IPS DF 4.7 (cell line): Measurements from ENCODE around the gene CDH11.

Experiments used
- DNase-seq: peaks from one replicate; pipeline ENCODE4 v3.0.0-alpha.2; 2013; ENCODE audit warnings: low spot score; ENCODE audit errors: extremely low read depth

CDH11 gene, protein sequence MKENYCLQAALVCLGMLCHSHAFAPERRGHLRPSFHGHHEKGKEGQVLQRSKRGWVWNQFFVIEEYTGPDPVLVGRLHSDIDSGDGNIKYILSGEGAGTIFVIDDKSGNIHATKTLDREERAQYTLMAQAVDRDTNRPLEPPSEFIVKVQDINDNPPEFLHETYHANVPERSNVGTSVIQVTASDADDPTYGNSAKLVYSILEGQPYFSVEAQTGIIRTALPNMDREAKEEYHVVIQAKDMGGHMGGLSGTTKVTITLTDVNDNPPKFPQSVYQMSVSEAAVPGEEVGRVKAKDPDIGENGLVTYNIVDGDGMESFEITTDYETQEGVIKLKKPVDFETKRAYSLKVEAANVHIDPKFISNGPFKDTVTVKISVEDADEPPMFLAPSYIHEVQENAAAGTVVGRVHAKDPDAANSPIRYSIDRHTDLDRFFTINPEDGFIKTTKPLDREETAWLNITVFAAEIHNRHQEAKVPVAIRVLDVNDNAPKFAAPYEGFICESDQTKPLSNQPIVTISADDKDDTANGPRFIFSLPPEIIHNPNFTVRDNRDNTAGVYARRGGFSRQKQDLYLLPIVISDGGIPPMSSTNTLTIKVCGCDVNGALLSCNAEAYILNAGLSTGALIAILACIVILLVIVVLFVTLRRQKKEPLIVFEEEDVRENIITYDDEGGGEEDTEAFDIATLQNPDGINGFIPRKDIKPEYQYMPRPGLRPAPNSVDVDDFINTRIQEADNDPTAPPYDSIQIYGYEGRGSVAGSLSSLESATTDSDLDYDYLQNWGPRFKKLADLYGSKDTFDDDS

DNA sequence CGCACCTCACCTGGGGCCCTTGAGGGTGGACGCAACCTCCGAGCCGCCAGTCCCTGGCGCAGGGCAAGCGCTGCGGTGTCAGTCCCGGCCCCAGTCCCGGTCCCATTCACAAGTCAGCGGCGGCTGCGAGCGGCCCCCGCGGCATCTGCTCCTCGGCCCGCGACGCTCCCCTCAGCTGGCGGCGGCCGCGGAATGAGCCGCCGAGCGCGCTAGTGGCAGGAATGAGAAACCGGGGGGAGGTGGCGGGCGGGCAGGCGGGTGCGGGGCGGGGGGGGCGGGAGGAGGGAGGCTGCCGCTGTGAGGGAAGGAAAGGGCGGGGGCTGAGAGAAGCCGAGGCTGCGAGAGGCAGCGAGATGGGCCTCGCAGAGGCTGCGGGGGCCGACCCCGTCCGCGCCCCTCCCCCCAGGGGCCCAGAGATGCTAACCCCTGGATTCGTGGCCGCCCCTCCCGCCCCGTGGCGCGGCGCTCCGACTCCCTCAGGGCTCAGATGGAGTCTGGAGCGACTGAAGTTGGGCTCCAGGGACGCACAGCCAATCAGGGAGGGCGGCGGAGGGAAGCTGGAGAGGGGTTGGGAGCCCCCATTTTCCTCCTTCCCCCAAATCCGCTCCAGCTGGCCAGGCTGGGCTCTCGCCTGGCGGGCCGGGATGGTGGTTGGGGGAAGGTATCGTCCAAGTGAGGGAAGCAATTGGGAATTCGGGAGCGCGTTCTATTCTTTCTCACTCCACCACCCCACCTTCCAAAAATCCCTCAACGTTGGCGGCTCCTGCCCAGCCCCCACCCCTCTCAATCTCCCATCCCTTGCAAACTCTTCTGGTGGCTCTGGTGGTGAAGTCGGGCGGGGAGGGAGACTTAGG, at the start of gene CDH11:
Gene CDH11 (minus strand): TSS at position 194 of the 854 bp plus-strand sequence. CDS start 117,194 bp downstream, outside the sequence.
- DNase-seq = no peak

DNA sequence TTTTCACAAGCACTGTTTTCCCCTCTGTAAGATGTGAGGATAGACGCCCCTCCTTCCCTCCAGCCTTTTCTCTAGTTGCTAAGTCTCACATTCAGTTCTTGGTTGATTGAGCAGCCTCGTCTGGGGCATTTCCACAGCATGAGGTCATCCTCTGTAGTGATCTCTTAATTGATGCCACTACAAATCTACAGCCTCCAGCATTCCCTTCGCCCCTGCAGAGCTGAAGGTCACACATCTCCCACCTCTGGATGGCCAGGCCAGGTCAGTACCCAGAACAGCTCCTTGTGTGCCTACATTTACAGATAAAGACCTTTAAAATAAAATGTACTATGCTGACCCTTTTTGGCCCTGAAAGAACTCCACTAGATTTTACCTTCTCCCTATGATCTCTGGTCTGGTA, 32.5 kb upstream of the CDH11 start:
- peak; percentile 41 for DNase-seq

DNA sequence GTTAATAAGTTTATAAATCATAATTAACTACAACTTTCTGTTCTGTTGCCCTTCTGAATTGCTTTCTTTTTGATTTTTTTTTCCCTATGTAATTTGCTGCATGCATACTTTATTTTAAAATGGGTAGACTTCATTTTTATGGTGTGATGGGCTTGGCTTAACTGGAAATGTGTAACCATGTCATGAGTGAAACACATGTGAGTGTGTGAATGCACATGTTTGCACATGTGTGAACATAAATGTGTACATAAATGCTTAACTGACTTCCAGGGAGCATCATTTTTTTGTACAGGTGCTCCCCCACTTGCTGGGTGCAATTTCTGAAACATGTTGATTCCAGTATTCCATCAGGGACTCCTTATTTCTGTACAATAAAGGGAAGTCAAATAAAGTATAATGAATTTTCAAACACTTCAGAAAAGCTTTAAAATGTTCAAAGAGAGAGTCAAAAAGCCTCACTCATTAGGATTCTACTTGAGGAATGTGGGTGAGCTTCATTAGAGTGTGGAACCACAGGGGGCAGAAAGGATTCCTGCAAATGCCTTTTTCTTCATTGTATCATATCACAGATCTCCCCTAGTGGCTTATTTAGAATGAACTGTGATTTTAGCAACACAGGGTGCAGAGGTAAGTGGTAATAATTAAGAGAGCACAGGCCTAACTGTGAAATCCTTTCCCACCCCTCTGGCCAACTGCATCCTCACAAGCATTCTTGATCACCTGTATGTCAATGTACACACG, 31.7 kb upstream of the CDH11 start:
- DNase-seq = no peak

DNA sequence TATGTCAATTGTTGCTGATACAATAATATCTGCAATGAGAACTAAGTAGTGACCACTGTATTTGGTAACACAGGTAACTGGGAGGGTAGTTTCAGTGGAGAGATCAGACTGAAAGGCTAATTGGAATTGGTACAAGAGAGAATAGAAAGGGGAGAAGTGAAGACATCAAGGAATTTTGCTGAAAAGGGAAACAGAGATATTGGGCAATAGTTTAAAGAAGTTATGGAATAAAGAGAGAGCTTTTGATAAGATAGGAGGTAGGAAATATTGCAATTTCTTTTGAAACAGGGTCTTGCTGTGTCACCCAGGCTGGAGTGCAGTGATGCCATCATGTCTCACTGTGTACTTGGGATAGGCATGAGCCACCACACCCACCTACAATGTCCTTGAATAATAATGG, 26.9 kb upstream of the CDH11 start:
- no peak for DNase-seq

DNA sequence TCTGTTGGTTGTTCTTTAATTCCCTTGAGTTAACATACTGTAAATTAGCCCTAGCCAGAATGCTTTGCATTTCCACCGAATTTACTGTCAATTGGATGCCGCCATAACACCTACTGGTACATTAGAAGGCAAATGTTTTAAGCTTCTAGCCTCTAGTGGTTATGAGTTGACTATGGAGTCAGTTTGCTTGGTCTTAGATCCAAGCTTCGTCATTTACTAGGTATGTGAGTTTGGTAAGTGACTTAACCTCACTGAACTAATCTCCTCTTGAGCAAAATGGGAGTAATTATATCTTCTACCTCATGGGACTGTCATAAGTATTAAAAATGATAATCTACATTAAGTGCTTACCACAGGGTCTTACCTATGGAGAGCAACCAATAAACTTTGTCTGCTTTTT, 20.4 kb upstream of the CDH11 start:
- DNase-seq = no peak

DNA sequence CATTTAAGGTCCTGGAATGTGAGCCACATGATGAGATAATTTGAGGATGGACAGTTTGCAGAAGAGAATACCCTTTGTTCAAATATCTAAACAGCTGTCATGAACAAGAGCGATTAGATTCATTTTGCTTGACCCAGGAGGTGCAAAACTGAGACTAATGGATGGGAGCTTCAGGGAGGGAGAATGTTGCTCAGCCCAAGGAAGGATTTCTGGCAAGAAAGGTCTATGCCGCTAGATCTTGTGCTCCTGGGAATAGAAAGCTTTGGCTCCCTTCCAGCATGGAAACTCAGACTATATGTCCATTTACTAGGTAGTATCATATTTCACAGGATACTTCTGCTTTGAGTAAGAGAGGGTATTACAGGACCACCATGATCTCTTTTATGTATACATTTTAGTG, 14.8 kb upstream of the CDH11 start:
- DNase-seq = no peak

DNA sequence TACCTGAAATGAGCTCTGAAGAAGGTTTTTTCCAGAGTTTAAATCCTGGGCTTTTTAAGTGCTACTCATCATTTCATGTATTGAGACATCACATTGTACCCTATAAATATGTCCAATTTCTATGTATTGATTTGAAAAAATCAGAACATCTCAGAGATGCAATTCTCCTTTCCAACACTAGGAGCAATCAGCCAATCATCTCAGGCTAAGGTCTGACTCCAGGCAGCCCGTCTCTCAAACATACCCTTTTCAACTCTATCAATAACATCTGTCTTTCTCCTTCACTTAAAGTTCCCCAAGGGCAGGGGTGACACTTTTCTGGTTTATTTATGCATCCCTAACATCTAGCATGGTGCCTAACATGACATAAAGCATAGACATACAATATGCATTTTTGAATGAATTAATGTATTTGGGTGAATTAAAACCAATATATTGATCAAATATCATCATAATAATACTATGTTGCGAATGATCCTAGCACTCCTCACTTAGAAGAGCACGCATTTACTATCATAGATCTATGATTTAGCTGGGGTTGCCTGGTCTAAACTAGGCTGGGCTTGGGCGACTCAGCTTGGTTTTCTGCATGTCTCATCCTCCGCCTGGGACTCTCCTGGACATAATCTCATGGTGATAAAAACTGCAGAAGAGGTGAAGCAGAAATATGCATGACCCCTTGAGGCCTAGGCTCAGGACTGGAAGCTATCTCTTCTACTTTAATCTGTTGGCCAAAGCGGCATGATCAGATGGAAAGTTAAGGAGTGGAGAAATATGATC, 5.2 kb upstream of the CDH11 start:
- DNase-seq = no peak

DNA sequence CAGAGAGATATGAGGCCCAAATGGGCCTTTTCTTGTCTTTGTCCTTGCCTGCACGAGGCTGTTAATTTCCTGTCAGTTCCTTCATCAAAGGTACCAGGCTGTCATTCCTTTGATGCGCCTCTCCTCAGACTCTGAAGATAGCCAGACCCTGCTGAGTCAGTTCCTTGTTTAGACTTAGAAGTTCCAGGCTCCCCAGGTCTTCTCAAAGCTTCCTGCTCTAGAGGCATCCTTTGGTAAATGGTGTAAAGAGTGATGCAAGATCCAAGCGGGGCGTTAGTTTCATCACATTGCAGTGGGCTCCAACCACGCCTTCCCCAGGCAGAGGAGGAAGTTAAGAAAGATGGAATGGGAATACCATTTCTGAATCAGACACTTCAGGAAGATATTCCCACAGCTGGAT, 4.0 kb upstream of the CDH11 start:
- no peak for DNase-seq

DNA sequence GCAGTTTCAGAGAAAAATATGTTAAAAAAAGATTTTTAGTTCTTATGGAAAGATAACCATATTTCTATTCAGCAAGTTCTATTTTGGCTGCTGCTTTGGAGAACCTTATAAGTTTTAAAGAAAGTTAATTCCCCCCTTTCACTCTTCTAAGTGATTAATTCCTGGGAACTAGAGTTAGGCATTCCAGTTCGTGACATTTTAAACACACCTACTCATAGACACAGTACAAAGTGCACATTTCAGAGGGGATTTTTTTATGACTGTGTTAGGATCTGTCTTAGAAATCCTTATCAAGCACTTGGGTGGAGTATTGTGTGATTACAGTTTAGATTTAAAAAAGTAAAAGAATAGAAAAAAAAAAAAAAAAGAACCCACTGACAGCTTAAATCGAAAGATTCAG, 3.5 kb upstream of the CDH11 start:
- DNase-seq = no peak

DNA sequence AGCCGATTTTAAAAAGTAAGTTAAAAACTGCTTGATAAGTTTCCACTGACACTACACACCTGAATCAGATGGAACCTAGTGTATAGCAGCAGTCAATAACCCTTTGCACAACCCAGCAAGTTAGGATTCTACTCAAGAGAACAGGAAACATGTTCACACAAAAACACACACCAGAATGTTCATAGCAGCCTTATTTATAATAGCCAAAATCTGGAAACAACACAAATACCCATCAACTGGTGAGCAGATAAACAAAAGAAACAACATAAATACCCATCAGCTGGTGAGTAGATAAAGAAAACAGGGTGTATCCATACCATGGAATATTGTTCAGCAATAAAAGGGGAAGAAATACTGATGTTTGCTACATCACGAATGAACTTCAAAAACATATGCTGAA, 2.7 kb upstream of the CDH11 start:
- no peak for DNase-seq

DNA sequence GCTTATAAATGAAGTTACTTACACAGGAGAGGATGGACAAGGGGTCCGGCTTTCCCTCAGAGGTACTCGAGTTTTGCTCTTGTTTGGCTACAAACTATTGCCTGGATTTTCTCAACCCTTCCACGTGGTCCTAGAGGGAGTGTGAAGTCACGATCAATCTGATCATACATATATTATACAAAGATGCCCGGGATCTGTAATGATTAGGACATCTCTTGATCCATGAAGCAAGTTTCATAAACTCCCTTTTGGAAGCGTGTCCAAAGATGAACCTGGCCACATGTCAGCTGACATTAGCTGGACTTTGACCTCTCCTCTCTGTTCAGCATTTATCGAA, 2.3 kb upstream of the CDH11 start:
- DNase-seq = no peak

DNA sequence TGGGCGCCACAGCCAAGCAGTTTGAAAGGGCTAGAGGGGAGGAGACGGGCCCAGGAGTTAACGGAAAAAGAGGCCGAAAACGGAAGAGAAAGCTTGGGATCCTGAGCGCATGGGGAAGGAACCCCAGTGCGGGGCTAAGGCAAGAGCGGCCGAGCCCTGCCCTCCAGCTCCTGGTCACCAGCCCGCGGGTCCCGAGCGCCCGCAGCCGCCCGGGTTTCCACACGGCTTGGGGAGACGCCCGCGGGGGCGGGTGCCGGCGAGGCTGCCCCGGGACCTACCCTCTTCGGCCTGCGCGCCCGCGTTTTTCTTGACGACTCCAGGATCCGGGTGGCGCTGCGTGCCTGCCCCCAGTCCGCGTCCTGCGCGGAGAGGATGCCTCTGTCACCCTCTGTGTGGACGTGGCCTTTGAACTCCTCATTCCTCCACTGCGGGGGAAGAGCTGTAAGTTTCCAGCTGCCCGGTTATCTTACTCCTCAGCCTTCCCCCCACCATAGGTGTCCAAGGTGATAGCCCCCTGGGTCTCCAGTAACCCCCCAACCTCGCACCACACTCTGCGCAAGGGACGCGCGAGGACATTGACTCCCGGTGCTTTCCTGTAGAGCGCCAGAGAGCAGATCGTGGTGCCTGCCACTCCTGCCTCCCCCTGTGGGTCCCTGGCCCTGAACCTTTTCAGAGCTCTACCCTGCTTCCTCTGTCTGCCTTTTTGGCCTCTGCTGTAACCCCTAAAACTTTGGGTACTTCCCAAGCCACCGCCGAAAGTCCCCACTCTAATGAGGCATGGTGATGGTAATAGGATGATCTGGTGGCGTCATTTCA, 1.7 kb upstream of the CDH11 start:
- DNase-seq = no peak

DNA sequence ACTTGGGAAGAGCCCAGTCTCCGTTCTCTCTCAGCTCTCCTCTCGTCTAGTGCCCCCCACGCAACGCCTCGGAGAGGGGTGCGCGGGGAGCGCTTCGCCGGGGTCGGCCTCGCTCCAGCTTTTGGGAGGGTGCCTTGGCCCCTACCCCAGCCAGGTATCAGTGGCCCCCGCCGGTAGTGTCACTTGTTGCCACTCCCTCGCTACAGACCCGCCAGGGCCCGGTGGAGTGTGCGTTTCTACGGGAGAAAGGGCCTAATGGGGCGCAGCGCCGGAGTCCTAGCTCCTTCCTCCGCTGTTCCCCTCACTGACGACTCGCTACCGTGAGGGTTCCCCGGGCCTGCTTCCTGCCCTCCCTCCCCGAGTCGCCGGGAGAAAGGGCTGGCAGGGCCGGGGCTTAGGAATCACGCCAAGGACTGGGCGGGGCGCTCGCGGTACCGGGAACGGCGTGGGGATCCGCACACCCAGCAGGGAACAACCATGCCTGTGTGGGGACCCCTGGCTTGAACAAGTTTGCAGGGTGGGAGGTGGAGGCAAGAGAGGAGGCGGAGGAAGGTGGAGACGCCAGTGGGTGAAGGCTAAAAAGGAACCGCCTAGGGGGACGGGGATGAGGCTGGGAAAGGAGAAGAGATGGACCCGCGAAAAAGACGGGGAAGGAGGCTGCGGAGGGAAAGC, 997 bp upstream of the CDH11 start:
- DNase-seq = no peak

DNA sequence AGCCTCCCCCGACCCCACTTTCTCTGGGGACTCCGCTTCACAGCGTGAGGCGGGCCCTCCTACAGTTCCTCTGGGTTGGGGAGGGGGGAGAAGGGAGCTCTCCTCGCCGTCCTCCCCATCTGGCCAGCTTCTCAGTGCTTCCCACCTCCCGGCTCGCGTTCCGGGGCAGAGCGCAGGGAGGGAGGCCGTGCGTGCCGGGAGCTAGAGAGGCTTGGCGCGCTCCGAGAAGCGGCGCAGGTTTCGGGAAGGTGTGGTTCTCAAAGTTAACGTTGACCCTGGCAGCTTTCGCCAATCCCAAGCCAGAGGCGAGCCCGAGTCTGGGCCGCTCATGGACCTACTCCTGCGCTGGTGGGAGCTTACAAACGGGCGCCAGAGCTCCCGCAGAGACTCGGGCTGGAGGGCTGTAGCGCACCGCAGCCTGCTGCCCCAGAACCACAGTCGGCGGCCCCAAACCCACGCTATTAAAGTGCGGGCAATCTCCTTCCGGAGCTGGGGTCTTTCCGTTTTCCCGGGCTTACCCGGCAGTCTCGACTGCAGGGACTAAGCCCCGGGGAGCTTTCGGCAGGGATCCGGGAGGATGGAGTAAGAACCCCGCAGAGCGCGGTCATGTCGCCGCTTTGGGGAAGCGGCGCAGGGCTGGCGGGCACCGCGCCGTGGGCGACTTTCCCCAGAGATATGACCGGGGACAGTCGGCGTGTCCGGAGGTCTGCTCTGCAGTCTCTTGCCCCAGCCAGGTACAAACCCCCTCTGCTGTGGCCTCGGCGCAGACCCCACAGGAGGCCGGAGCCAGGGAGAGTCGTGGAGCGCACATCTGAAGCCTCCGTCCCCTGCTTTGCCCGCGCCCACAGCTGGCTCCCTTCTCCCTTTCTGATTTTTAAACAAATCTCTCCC, 787 bp downstream of the CDH11 start:
- DNase-seq = no peak

DNA sequence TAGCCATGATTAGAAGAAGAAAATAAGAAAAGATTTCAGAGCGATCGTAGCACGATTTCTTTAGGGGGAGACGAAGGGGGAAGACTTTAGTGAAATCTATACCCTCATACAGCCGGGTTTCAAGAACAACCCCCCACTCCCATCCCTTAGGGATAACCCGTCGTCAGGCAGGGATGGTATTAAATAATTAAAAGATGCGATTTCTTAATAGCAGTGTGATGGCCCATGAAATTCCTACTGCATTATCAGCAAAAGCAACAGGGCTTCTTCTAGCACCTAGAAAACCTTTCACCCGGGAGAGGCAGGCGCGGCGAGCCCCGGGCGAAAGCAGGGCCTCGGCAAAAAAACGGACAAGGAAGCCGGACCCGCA, 1.4 kb downstream of the CDH11 start:
- no peak for DNase-seq

DNA sequence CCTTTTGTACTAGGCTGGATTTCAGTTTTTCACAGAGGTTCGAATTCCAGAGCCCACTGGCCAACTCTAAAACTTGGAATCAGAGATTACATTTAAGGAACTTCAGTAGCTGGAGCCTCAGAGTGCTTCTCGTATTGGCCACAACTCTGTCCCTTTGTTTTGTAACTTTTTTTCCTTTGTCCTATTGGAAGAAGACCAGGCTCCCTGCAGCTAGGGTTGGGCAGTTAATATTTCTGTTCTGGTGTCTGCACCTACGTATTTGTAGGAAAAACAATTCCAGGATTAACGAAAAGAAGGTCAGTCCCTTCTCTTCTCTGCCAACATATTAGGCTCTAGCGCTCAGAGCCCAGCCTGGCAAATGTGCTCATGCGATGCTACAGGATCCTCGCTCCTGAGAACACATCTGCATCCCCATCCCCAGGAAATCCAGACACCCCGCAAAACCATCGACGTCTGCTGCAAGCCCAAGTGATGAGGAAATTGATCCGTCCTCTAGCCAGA, 1.9 kb downstream of the CDH11 start:
- DNase-seq = no peak

DNA sequence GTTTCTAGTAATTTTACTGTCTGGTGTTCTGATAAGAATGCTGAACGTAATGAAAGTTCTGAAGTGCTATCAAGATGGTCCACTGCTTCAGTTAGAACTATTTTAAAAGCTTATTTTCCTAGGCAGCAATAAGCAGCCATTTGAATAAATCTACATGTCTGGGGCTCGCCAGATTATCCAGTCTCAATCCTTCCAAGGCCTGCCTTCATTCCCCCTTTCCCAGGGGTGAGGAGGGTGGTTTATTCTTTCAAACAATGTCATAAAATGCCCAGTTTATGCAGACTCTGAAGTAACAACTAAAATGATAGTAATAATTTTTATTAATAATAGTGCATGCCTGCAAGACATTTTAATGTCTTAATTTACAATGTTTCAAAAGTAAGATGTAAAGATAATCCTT, 2.4 kb downstream of the CDH11 start:
- DNase-seq = no peak

DNA sequence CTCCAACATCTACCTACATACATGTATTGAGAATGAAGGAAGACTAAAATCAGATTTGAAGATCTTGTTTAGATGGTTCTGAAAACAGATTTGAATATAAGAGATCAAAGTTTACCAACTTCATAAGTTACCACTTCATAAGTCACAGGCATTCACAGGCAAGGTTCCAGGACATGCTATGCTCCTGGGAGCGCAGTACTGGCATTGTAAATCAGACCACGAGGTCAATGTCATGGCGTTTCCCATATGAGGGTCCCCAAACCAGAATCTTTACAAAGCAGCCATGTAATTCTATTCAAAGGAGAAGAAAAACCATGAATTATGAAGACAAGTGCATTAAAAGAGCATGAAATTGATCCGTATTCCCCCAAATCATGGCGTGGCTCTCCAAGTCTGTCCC, 3.0 kb downstream of the CDH11 start:
- no peak for DNase-seq
